HTERT RPE-1 (cell line): ENCODE data around the gene CREB3L1.
"Not testable (repeated sequence)": the region's sequence is repeated elsewhere in the genome, so short reads cannot be mapped to it uniquely, and the experiment has no call there.

Source experiments
- in situ Hi-C: fragments of 300-500 bp; cut with MboI; formaldehyde crosslinking; loops from 4 replicates; pipeline ENCODE4 v1.14.3; 2020; ENCODE audit warnings: low sequenced_read_pairs

The CREB3L1 gene

GRCh38 chr11:46248289-46249102, 29.0 kb upstream of the CREB3L1 start:
- in situ Hi-C loops, result no loop called here

- in situ Hi-C loops, result no loop called here
Observed at GRCh38 chr11:46249103-46249937, 28.1 kb upstream of the CREB3L1 start.

GRCh38 chr11:46249938-46250744, 27.3 kb upstream of the CREB3L1 start:
- in situ Hi-C loops, result no loop called here

GRCh38 chr11:46250745-46251052, 26.8 kb upstream of the CREB3L1 start:
- in situ Hi-C loops, result no loop called here

GRCh38 chr11:46251954-46252353, 25.5 kb upstream of the CREB3L1 start:
- in situ Hi-C loops, result no loop called here

- in situ Hi-C loops, result no loop called here
Observed at GRCh38 chr11:46252373-46252914, 25.0 kb upstream of the CREB3L1 start.

- in situ Hi-C loops, result no loop called here
Observed at GRCh38 chr11:46253258-46254132, 24.0 kb upstream of the CREB3L1 start.

GRCh38 chr11:46254133-46254491, 23.4 kb upstream of the CREB3L1 start:
- in situ Hi-C loops, result no loop called here

GRCh38 chr11:46256540-46257001, 20.9 kb upstream of the CREB3L1 start:
- in situ Hi-C loops, result no loop called here

- in situ Hi-C loops, result not testable (repeated sequence)
Observed at GRCh38 chr11:46259347-46259746, 18.1 kb upstream of the CREB3L1 start.

GRCh38 chr11:46259971-46260560, 17.4 kb upstream of the CREB3L1 start:
- in situ Hi-C loops, result no loop called here

GRCh38 chr11:46263120-46263519, 14.3 kb upstream of the CREB3L1 start:
- in situ Hi-C loops, result no loop called here

- in situ Hi-C loops, result no loop called here
Observed at GRCh38 chr11:46264030-46264429, 13.4 kb upstream of the CREB3L1 start.

- in situ Hi-C loops, result no loop called here
Observed at GRCh38 chr11:46264976-46265375, 12.5 kb upstream of the CREB3L1 start.

- in situ Hi-C loops, result no loop called here
Observed at GRCh38 chr11:46265764-46266163, 11.7 kb upstream of the CREB3L1 start.

GRCh38 chr11:46267930-46268329, 9.5 kb upstream of the CREB3L1 start:
- in situ Hi-C loops, result no loop called here

GRCh38 chr11:46270684-46271083, 6.8 kb upstream of the CREB3L1 start:
- in situ Hi-C loops, result no loop called here

GRCh38 chr11:46271407-46271806, 6.1 kb upstream of the CREB3L1 start:
- in situ Hi-C loops, result no loop called here

GRCh38 chr11:46271875-46272815, 5.3 kb upstream of the CREB3L1 start:
- in situ Hi-C loops, result no loop called here
